Ectodermal cell (in vitro differentiated cells): ENCODE data around the gene KDM5B.

Experiments
- H3K27ac ChIP-seq: 2 replicates; pipeline ENCODE4 v1.7.0; 2013; ENCODE audit warnings: mild to moderate bottlenecking, low read depth, low read length; ENCODE audit not compliant: insufficient read depth, poor library complexity, severe bottlenecking
- H3K27me3 ChIP-seq: 2 replicates; pipeline ENCODE4 v1.7.0; 2013; ENCODE audit warnings: mild to moderate bottlenecking, low read length; ENCODE audit not compliant: insufficient read depth, control insufficient read depth, poor library complexity, severe bottlenecking
- H3K36me3 ChIP-seq: one replicate; pipeline ENCODE4 v1.7.0; 2013; ENCODE audit warnings: low read length; ENCODE audit not compliant: control insufficient read depth, insufficient read depth
- H3K4me1 ChIP-seq: one replicate; pipeline ENCODE4 v1.7.0; 2013; ENCODE audit warnings: low read length; ENCODE audit not compliant: control insufficient read depth, insufficient read depth
- H3K4me3 ChIP-seq: 2 replicates; pipeline ENCODE4 v1.7.0; 2013; ENCODE audit warnings: low read depth, low read length, control low read depth; ENCODE audit not compliant: insufficient read depth
- H3K9me3 ChIP-seq: 2 replicates; pipeline ENCODE4 v1.7.0; 2013; ENCODE audit warnings: mild to moderate bottlenecking, low read length, moderate library complexity; ENCODE audit not compliant: control insufficient read depth
- WGBS, 2 experiments: methylation state at CpG; one replicate each; pipeline ENCODE4 v1.1.7; 2013; ENCODE audit warnings: missing lambda C conversion rate in 2 of 2; 5-methylcytosine and 5-hydroxymethylcytosine counted together

Gene KDM5B

GRCh38 chr1:202702088-202702487 lies 106.1 kb downstream of the KDM5B start:
- Histone ChIP-seq H3K27me3 (peaks cover 12% of the 10 kb centered on the region), H3K9me3 (no peaks in the 10 kb centered on the region), H3K4me3 (no peak overlapping the region), H3K4me1 (peaks cover 29% of the 10 kb centered on the region), H3K36me3 (no peaks in the 10 kb centered on the region), H3K27ac (no peak overlapping the region)
- WGBS, 2 experiments = 33 to 40% methylated on average over 5 of the region's 5 CpGs

GRCh38 chr1:202701200-202701599 lies 107.0 kb downstream of the KDM5B start:
- no peaks in the 10 kb centered on the region for H3K9me3 ChIP-seq
- H3K27ac ChIP-seq = no peak overlapping the region
- 97% methylated on average over 2 to 3 of the region's 3 CpGs for WGBS, 2 experiments
- H3K36me3 ChIP-seq = no peaks in the 10 kb centered on the region
- peaks cover 29% of the 10 kb centered on the region for H3K4me1 ChIP-seq
- H3K4me3 ChIP-seq = no peak overlapping the region
- H3K27me3 ChIP-seq = peaks cover 10% of the 10 kb centered on the region

- Histone ChIP-seq H3K4me1 (peaks cover 25% of the 10 kb centered on the region), H3K27ac (no peak overlapping the region), H3K27me3 (peaks cover 7% of the 10 kb centered on the region), H3K4me3 (no peak overlapping the region), H3K36me3 (no peaks in the 10 kb centered on the region), H3K9me3 (no peaks in the 10 kb centered on the region)
- WGBS, 2 experiments = 85 to 89% methylated on average over 5 of the region's 5 CpGs
Measured at GRCh38 chr1:202700061-202700460, 108.2 kb downstream of the KDM5B start.

GRCh38 chr1:202698276-202698675 lies 109.9 kb downstream of the KDM5B start:
- H3K27me3 ChIP-seq = no peaks in the 10 kb centered on the region
- no peaks in the 10 kb centered on the region for H3K9me3 ChIP-seq
- H3K27ac ChIP-seq = no peak overlapping the region
- peaks cover 11% of the 10 kb centered on the region for H3K4me1 ChIP-seq
- 92 to 93% methylated on average over 8 of the region's 8 CpGs for WGBS, 2 experiments
- no peak overlapping the region for H3K4me3 ChIP-seq
- no peaks in the 10 kb centered on the region for H3K36me3 ChIP-seq

- Histone ChIP-seq H3K27me3 (no peaks in the 10 kb centered on the region), H3K9me3 (no peaks in the 10 kb centered on the region), H3K4me3 (no peak overlapping the region), H3K36me3 (no peaks in the 10 kb centered on the region), H3K4me1 (peaks cover 4% of the 10 kb centered on the region), H3K27ac (no peak overlapping the region)
- 87% methylated on average over 6 of the region's 6 CpGs for WGBS, 2 experiments
Measured at GRCh38 chr1:202697038-202697437, 111.2 kb downstream of the KDM5B start.

- H3K9me3 ChIP-seq = no peaks in the 10 kb centered on the region
- H3K27me3 ChIP-seq = no peaks in the 10 kb centered on the region
- WGBS, 2 experiments = 69 to 75% methylated on average over 5 of the region's 5 CpGs
- H3K4me1 ChIP-seq = no peaks in the 10 kb centered on the region
- no peaks in the 10 kb centered on the region for H3K36me3 ChIP-seq
- no peak overlapping the region for H3K4me3 ChIP-seq
- no peak overlapping the region for H3K27ac ChIP-seq
Measured at GRCh38 chr1:202694314-202694713, 113.9 kb downstream of the KDM5B start.

GRCh38 chr1:202692959-202693555 lies 115.2 kb downstream of the KDM5B start:
- Histone ChIP-seq H3K27ac (no peak overlapping the region), H3K4me1 (no peaks in the 10 kb centered on the region), H3K27me3 (no peaks in the 10 kb centered on the region), H3K4me3 (no peak overlapping the region), H3K9me3 (no peaks in the 10 kb centered on the region), H3K36me3 (no peaks in the 10 kb centered on the region)
- WGBS, 2 experiments = 46 to 53% methylated on average over 3 of the region's 3 CpGs

- WGBS, 2 experiments = 74 to 77% methylated on average over 2 of the region's 2 CpGs
- no peaks in the 10 kb centered on the region for H3K4me1 ChIP-seq
- no peaks in the 10 kb centered on the region for H3K36me3 ChIP-seq
- H3K4me3 ChIP-seq = no peak overlapping the region
- H3K9me3 ChIP-seq = no peaks in the 10 kb centered on the region
- H3K27me3 ChIP-seq = no peaks in the 10 kb centered on the region
- H3K27ac ChIP-seq = no peak overlapping the region
Measured at GRCh38 chr1:202691816-202692215, 116.4 kb downstream of the KDM5B start.

- no peaks in the 10 kb centered on the region for H3K27me3 ChIP-seq
- H3K27ac ChIP-seq = no peak overlapping the region
- no peak overlapping the region for H3K4me3 ChIP-seq
- H3K9me3 ChIP-seq = no peaks in the 10 kb centered on the region
- no peaks in the 10 kb centered on the region for H3K36me3 ChIP-seq
- 84 to 87% methylated on average over 9 of the region's 9 CpGs for WGBS, 2 experiments
- no peaks in the 10 kb centered on the region for H3K4me1 ChIP-seq
Measured at GRCh38 chr1:202689493-202690342, 118.5 kb downstream of the KDM5B start.

GRCh38 chr1:202689082-202689481 lies 119.1 kb downstream of the KDM5B start:
- Histone ChIP-seq H3K27me3 (no peaks in the 10 kb centered on the region), H3K9me3 (no peaks in the 10 kb centered on the region), H3K27ac (no peak overlapping the region), H3K36me3 (no peaks in the 10 kb centered on the region), H3K4me1 (no peaks in the 10 kb centered on the region), H3K4me3 (no peak overlapping the region)
- WGBS, 2 experiments = 60% methylated on average over 3 of the region's 3 CpGs
